Cardiac septum (tissue), 1 donor: Measurements from ENCODE around the gene LSM7. TPM values are rescaled to one million over a fixed set of nuclear protein-coding genes. Genes with fewer than 3 reads are reported as not detected.
"Not testable (repeated sequence)": the region's sequence is repeated elsewhere in the genome, so short reads cannot be mapped to it uniquely, and the experiment has no call there.

ENCODE experiments used
- DNase-seq: peaks from one replicate; pipeline ENCODE4 v3.0.0-alpha.2; 2020; ENCODE audit warnings: low spot score
- intact Hi-C: fragments of 100-400 bp; cut with DNase I; formaldehyde crosslinking; loops from one replicate; pipeline ENCODE4 v1.14.0; 2022
- total RNA-seq: library from RNA; stranded (reverse); fragmentation: NEBNext Ultra II Directional; extraction: Animal tissue kit (Norgen Biotek cat#: 25700); gene quantifications from one replicate; pipeline ENCODE4 v1.2.1, GENCODE V29; 2021
- donor health status: DM: no; HTN: no; CAD: no.

Gene LSM7
- total RNA-seq, 1 donor from 2014 or later, result 42.7 TPM

- no peak for DNase-seq
- intact Hi-C loops, result no loop called here
Measured at GRCh38 chr19:2356036-2356646, 27.8 kb upstream of the LSM7 start.

GRCh38 chr19:2355168-2356035 lies 27.0 kb upstream of the LSM7 start:
- intact Hi-C loops, result no loop called here
- no peak for DNase-seq

GRCh38 chr19:2354670-2355069 lies 26.3 kb upstream of the LSM7 start:
- no peak for DNase-seq
- intact Hi-C loops, result no loop called here

- no peak for DNase-seq
- intact Hi-C loops, result no loop called here
Measured at GRCh38 chr19:2353887-2354592, 25.7 kb upstream of the LSM7 start.

GRCh38 chr19:2353159-2353886 lies 24.9 kb upstream of the LSM7 start:
- DNase-seq, result no peak
- intact Hi-C loops, result no loop called here

- intact Hi-C loops, result no loop called here
- DNase-seq, result no peak
Measured at GRCh38 chr19:2352121-2352520, 23.7 kb upstream of the LSM7 start.

- no peak for DNase-seq
- intact Hi-C loops, result no loop called here
Measured at GRCh38 chr19:2351591-2351990, 23.2 kb upstream of the LSM7 start.

- DNase-seq, result no peak
- intact Hi-C loops, result no loop called here
Measured at GRCh38 chr19:2350656-2351055, 22.3 kb upstream of the LSM7 start.

GRCh38 chr19:2349818-2350217 lies 21.4 kb upstream of the LSM7 start:
- intact Hi-C loops, DNase-seq: not testable (repeated sequence)

- DNase-seq, result no peak
- intact Hi-C loops, result no loop called here
Measured at GRCh38 chr19:2345794-2346663, 17.6 kb upstream of the LSM7 start.

- intact Hi-C loops, result no loop called here
- DNase-seq, result no peak
Measured at GRCh38 chr19:2345076-2345475, 16.7 kb upstream of the LSM7 start.

- intact Hi-C loops, result no loop called here
- no peak for DNase-seq
Measured at GRCh38 chr19:2344381-2344870, 16.0 kb upstream of the LSM7 start.

- DNase-seq, result no peak
- intact Hi-C loops, result no loop called here
Measured at GRCh38 chr19:2343289-2343982, 15.1 kb upstream of the LSM7 start.

- intact Hi-C loops, result no loop called here
- no peak for DNase-seq
Measured at GRCh38 chr19:2342656-2343288, 14.4 kb upstream of the LSM7 start.

GRCh38 chr19:2341982-2342381 lies 13.6 kb upstream of the LSM7 start:
- DNase-seq, result no peak
- intact Hi-C loops, result no loop called here

- DNase-seq, result no peak
- intact Hi-C loops, result no loop called here
Measured at GRCh38 chr19:2341244-2341751, 12.9 kb upstream of the LSM7 start.

GRCh38 chr19:2340496-2341243 lies 12.3 kb upstream of the LSM7 start:
- no peak for DNase-seq

More at GRCh38 chr19:2340496-2341243, 12.3 kb upstream of the LSM7 start:
- intact Hi-C loops, result no loop called here
